Fibroblast of mammary gland (primary cell): ENCODE results near the gene TIAM2.

Source experiments
- DNase-seq: peaks from one replicate; pipeline ENCODE4 v3.0.0-alpha.2; 2010; ENCODE audit warnings: low read depth
- H3K4me3 ChIP-seq: 2 replicates; pipeline ENCODE4 v1.5.1; 2011; ENCODE audit warnings: low read depth, mild to moderate bottlenecking, low read length, moderate library complexity; ENCODE audit not compliant: control insufficient read depth
- CTCF ChIP-seq: conservative IDR thresholded peaks from 2 replicates; pipeline ENCODE4 v1.5.1; 2011; ENCODE audit warnings: low read depth, low read length, inconsistent platforms; ENCODE audit not compliant: control insufficient read depth, insufficient read depth

Gene TIAM2

GRCh38 chr6:154995254-154996015 lies at the start of gene TIAM2:
TSS of gene TIAM2 (plus strand) at chr6:154995315. CDS start at chr6:155129224, 133,909 bp downstream.
- peak within 1 kb of the TSS; percentile 70 for H3K4me3 ChIP-seq
- TF ChIP-seq CTCF = no peak
- peak; percentile 22 for DNase-seq

- H3K4me3 ChIP-seq = no peak overlapping the region
- no peak for TF ChIP-seq CTCF
- no peak for DNase-seq
These were observed 44.2 kb upstream of the TIAM2 start for GRCh38 chr6:154950979-154951344.

- TF ChIP-seq CTCF = no peak
- H3K4me3 ChIP-seq = no peak overlapping the region
These were observed 43.5 kb upstream of the TIAM2 start for GRCh38 chr6:154951345-154952200.

GRCh38 chr6:154953644-154954043 lies 41.5 kb upstream of the TIAM2 start:
- no peak for TF ChIP-seq CTCF
- no peak overlapping the region for H3K4me3 ChIP-seq
- DNase-seq = no peak

More at GRCh38 chr6:154951345-154952200, 43.5 kb upstream of the TIAM2 start:
- no peak for DNase-seq

GRCh38 chr6:154954347-154954746 lies 40.8 kb upstream of the TIAM2 start:
- H3K4me3 ChIP-seq = no peak overlapping the region
- no peak for TF ChIP-seq CTCF
- DNase-seq = no peak

- no peak for DNase-seq
- TF ChIP-seq CTCF = no peak
- H3K4me3 ChIP-seq = no peak overlapping the region
These were observed 38.2 kb upstream of the TIAM2 start for GRCh38 chr6:154956771-154957522.
